ENCODE data around the gene CDC42BPB. TPM values are rescaled to one million over a fixed set of nuclear protein-coding genes. Genes with fewer than 3 reads are reported as not detected.
"Not testable (repeated sequence)": the region's sequence is repeated elsewhere in the genome, so short reads cannot be mapped to it uniquely, and the experiment has no call there.

Gene CDC42BPB
- total RNA-seq, 1 experiment from 2014 or later = 56.1 TPM

GRCh38 chr14:102931580-102932285 is 125.6 kb downstream of the CDC42BPB start:
- peaks cover 2% of the 10 kb centered on the region for H3K36me3 ChIP-seq (replicated peaks; ENCODE audit: control insufficient read depth, insufficient read depth, low read length)
- no peak overlapping the region for H3K4me3 ChIP-seq (ENCODE audit: insufficient read depth, low read depth, low read length)
- no peak for DNase-seq
- H3K27me3 ChIP-seq (ENCODE audit: control insufficient read depth, insufficient read depth, low read length) = peaks cover 38% of the 10 kb centered on the region

GRCh38 chr14:102930753-102931579 is 126.4 kb downstream of the CDC42BPB start:
- peak; percentile 91 for DNase-seq
- Histone ChIP-seq H3K27me3 (ENCODE audit: control insufficient read depth, insufficient read depth, low read length) (peaks cover 38% of the 10 kb centered on the region), H3K4me3 (ENCODE audit: insufficient read depth, low read depth, low read length) (peak overlapping the region; percentile 3; the same call in 1 of the 2 replicates), H3K36me3 (replicated peaks; ENCODE audit: control insufficient read depth, insufficient read depth, low read length) (peaks cover 2% of the 10 kb centered on the region)

- peak; percentile 95 for DNase-seq
- Histone ChIP-seq H3K27me3 (ENCODE audit: control insufficient read depth, insufficient read depth, low read length) (peaks cover 40% of the 10 kb centered on the region), H3K4me3 (ENCODE audit: insufficient read depth, low read depth, low read length) (peak overlapping the region; percentile 76), H3K36me3 (replicated peaks; ENCODE audit: control insufficient read depth, insufficient read depth, low read length) (peaks cover 2% of the 10 kb centered on the region)
Measured at GRCh38 chr14:102930138-102930752, 127.1 kb downstream of the CDC42BPB start.

GRCh38 chr14:102929241-102930137 is 127.9 kb downstream of the CDC42BPB start:
- DNase-seq = peak; percentile 82
- H3K27me3 ChIP-seq (ENCODE audit: control insufficient read depth, insufficient read depth, low read length) = peaks cover 42% of the 10 kb centered on the region
- peaks cover 2% of the 10 kb centered on the region for H3K36me3 ChIP-seq (replicated peaks; ENCODE audit: control insufficient read depth, insufficient read depth, low read length)
- H3K4me3 ChIP-seq (ENCODE audit: insufficient read depth, low read depth, low read length) = peak overlapping the region; percentile 76

GRCh38 chr14:102928412-102929240 is 128.7 kb downstream of the CDC42BPB start:
- Histone ChIP-seq H3K27me3 (ENCODE audit: control insufficient read depth, insufficient read depth, low read length) (peaks cover 50% of the 10 kb centered on the region), H3K4me3 (ENCODE audit: insufficient read depth, low read depth, low read length) (peak overlapping the region; percentile 76), H3K36me3 (replicated peaks; ENCODE audit: control insufficient read depth, insufficient read depth, low read length) (peaks cover 2% of the 10 kb centered on the region)
- peak; percentile 98 for DNase-seq

- DNase-seq = peak; percentile 87
- no peaks in the 10 kb centered on the region for H3K36me3 ChIP-seq (replicated peaks; ENCODE audit: control insufficient read depth, insufficient read depth, low read length)
- peak overlapping the region; percentile 76 for H3K4me3 ChIP-seq (ENCODE audit: insufficient read depth, low read depth, low read length)
- peaks cover 56% of the 10 kb centered on the region for H3K27me3 ChIP-seq (ENCODE audit: control insufficient read depth, insufficient read depth, low read length)
Measured at GRCh38 chr14:102927878-102928411, 129.4 kb downstream of the CDC42BPB start.

GRCh38 chr14:102927346-102927877 is 129.9 kb downstream of the CDC42BPB start:
- peaks cover 57% of the 10 kb centered on the region for H3K27me3 ChIP-seq (ENCODE audit: control insufficient read depth, insufficient read depth, low read length)
- peak overlapping the region; percentile 76 for H3K4me3 ChIP-seq (ENCODE audit: insufficient read depth, low read depth, low read length)
- DNase-seq = peak; percentile 70
- no peaks in the 10 kb centered on the region for H3K36me3 ChIP-seq (replicated peaks; ENCODE audit: control insufficient read depth, insufficient read depth, low read length)

GRCh38 chr14:102926840-102927239 is 130.5 kb downstream of the CDC42BPB start:
- DNase-seq; H3K36me3 ChIP-seq (replicated peaks; ENCODE audit: control insufficient read depth, insufficient read depth, low read length); H3K4me3 ChIP-seq (ENCODE audit: insufficient read depth, low read depth, low read length): not testable (repeated sequence)
- peaks cover 61% of the 10 kb centered on the region for H3K27me3 ChIP-seq (ENCODE audit: control insufficient read depth, insufficient read depth, low read length)

GRCh38 chr14:102926104-102926503 is 131.2 kb downstream of the CDC42BPB start:
- Histone ChIP-seq H3K36me3 (replicated peaks; ENCODE audit: control insufficient read depth, insufficient read depth, low read length) (no peaks in the 10 kb centered on the region), H3K4me3 (ENCODE audit: insufficient read depth, low read depth, low read length) (no peak overlapping the region), H3K27me3 (ENCODE audit: control insufficient read depth, insufficient read depth, low read length) (peaks cover 59% of the 10 kb centered on the region)
- DNase-seq = peak; percentile 64

GRCh38 chr14:102925646-102926045 is 131.7 kb downstream of the CDC42BPB start:
- Histone ChIP-seq H3K36me3 (replicated peaks; ENCODE audit: control insufficient read depth, insufficient read depth, low read length) (no peaks in the 10 kb centered on the region), H3K27me3 (ENCODE audit: control insufficient read depth, insufficient read depth, low read length) (peaks cover 55% of the 10 kb centered on the region), H3K4me3 (ENCODE audit: insufficient read depth, low read depth, low read length) (no peak overlapping the region)
- peak; percentile 61 for DNase-seq

GRCh38 chr14:102924632-102925588 is 132.4 kb downstream of the CDC42BPB start:
- no peak overlapping the region for H3K4me3 ChIP-seq (ENCODE audit: insufficient read depth, low read depth, low read length)
- H3K36me3 ChIP-seq (replicated peaks; ENCODE audit: control insufficient read depth, insufficient read depth, low read length) = no peaks in the 10 kb centered on the region
- peaks cover 48% of the 10 kb centered on the region for H3K27me3 ChIP-seq (ENCODE audit: control insufficient read depth, insufficient read depth, low read length)
- peak; percentile 68 for DNase-seq

GRCh38 chr14:102923925-102924486 is 133.3 kb downstream of the CDC42BPB start:
- H3K27me3 ChIP-seq (ENCODE audit: control insufficient read depth, insufficient read depth, low read length) = peaks cover 39% of the 10 kb centered on the region
- no peaks in the 10 kb centered on the region for H3K36me3 ChIP-seq (replicated peaks; ENCODE audit: control insufficient read depth, insufficient read depth, low read length)
- no peak overlapping the region for H3K4me3 ChIP-seq (ENCODE audit: insufficient read depth, low read depth, low read length)
- no peak for DNase-seq
